ENCODE measurements around the gene NKD2. TPM values are rescaled to one million over a fixed set of nuclear protein-coding genes. Genes with fewer than 3 reads are reported as not detected.
"Not testable (repeated sequence)": the region's sequence is repeated elsewhere in the genome, so short reads cannot be mapped to it uniquely, and the experiment has no call there.

The NKD2 gene
- total RNA-seq, 2 experiments from 2014 or later, result 0.38 TPM

DNA sequence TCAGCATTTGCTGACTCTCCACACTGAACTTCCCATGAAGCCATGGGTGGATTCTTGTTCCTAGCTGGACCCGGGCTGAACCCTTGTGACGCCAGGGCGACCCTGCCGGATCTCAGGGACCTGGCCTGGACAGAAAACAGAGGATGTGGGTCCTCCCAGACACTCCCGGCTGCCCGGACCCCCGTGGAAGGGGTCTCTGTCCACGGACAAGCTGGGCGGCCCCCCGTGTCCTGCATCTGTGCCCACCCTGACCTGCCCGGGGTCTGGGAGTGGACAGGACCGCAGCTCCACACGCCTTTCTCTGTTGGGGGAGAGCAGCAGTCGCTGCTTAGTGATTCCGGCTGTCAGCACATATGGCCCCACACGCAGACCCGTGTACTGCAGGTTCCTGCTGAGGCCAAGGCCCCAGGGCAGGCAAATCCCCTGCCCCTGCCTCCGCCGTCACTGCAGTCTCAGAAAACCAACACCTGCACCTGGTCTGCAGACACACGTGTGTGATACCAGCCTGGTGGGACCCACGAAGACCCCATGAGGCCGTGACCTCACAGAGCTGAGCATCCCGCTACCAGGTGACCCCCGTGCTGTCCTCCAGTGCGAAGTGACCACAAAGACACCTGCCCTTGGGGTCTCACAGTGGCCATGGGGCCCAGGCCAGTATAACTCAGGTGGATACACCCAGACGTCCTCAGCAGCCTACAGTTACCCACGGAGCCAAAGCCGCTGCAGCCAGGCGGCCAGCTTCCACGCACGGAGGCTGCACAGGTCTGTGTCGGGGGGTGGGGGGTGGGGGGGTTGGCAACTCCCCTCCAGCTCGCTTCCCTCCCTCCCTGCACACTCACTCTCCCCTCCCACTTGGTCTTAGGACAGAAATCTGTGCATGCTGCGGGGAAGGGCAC, 50.6 kb downstream of the NKD2 start:
- BruUV-seq (replicated peaks), result no TSS peak
- TF ChIP-seq, protein P1, sequence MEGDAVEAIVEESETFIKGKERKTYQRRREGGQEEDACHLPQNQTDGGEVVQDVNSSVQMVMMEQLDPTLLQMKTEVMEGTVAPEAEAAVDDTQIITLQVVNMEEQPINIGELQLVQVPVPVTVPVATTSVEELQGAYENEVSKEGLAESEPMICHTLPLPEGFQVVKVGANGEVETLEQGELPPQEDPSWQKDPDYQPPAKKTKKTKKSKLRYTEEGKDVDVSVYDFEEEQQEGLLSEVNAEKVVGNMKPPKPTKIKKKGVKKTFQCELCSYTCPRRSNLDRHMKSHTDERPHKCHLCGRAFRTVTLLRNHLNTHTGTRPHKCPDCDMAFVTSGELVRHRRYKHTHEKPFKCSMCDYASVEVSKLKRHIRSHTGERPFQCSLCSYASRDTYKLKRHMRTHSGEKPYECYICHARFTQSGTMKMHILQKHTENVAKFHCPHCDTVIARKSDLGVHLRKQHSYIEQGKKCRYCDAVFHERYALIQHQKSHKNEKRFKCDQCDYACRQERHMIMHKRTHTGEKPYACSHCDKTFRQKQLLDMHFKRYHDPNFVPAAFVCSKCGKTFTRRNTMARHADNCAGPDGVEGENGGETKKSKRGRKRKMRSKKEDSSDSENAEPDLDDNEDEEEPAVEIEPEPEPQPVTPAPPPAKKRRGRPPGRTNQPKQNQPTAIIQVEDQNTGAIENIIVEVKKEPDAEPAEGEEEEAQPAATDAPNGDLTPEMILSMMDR (conservative IDR thresholded peaks at IDR 0.05; ENCODE audit: low read length), result no peak
- TF ChIP-seq EZH2phosphoT487 (IDR thresholded peaks at IDR 0.05; ENCODE audit: borderline replicate concordance, low read depth, low read length), result no peak
- H3K4me1 ChIP-seq (ENCODE audit: insufficient read depth, low read length, poor library complexity, severe bottlenecking), result no peaks in the 10 kb centered on the region
- no peaks in the 10 kb centered on the region for H3K9me3 ChIP-seq (ENCODE audit: low read length)
- no peaks in the 10 kb centered on the region for H3K79me2 ChIP-seq (ENCODE audit: insufficient read depth, low read depth, low read length)
- no peaks in the 10 kb centered on the region for H3K36me3 ChIP-seq (ENCODE audit: insufficient read depth, low read length)
- DNase-seq (ENCODE audit: low spot score), result no peak
- no peak overlapping the region for H3K4me3 ChIP-seq (ENCODE audit: low read depth, low read length, poor library complexity, severe bottlenecking)
- no peak overlapping the region for H2AFZ ChIP-seq (ENCODE audit: low read length)
- no peaks in the 10 kb centered on the region for H4K20me1 ChIP-seq (ENCODE audit: insufficient read depth, low read length)
- ChIA-PET CTCF (ENCODE audit: unreplicated experiment) (no interaction called here), POLR2A (no interaction called here)
- H3K9me2 ChIP-seq (ENCODE audit: insufficient read depth, low read length), result no peaks in the 10 kb centered on the region
- intact Hi-C loops (cut with micrococcal nuclease; ENCODE audit: unreplicated experiment), result no loop called here
- no peak overlapping the region for H3K4me2 ChIP-seq (ENCODE audit: low read length)
- no peak overlapping the region for H3K27ac ChIP-seq (ENCODE audit: low read depth, low read length, poor library complexity, severe bottlenecking)

DNA sequence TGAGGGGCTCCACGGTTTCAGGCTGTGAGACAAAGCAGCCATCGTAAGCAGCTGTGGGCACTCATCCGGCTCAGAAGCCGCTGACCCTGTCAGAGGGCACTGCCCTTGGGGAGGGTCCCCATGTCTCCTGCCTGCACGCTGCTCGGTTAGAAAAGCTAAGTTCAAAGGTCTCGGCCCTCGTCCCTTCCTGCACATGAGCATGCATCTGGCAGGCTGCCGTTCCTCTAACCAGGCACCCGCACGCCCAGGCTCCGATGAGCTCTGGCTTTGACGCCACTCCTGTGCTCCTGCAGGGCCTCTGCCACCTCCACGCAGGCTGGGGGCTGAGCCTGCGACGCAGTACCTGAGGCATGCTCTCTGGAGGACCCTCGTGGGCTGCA, 51.3 kb downstream of the NKD2 start:
- no peak for DNase-seq (ENCODE audit: low spot score)
- intact Hi-C loops (cut with micrococcal nuclease; ENCODE audit: unreplicated experiment), result no loop called here
- TF ChIP-seq, protein P1 (conservative IDR thresholded peaks at IDR 0.05; ENCODE audit: low read length), result no peak
- TF ChIP-seq EZH2phosphoT487 (IDR thresholded peaks at IDR 0.05; ENCODE audit: borderline replicate concordance, low read depth, low read length), result no peak
- no peak overlapping the region for H3K4me2 ChIP-seq (ENCODE audit: low read length)
- H3K9me2 ChIP-seq (ENCODE audit: insufficient read depth, low read length), result no peaks in the 10 kb centered on the region
- no peaks in the 10 kb centered on the region for H4K20me1 ChIP-seq (ENCODE audit: insufficient read depth, low read length)
- H3K27ac ChIP-seq (ENCODE audit: low read depth, low read length, poor library complexity, severe bottlenecking), result no peak overlapping the region
- no peaks in the 10 kb centered on the region for H3K4me1 ChIP-seq (ENCODE audit: insufficient read depth, low read length, poor library complexity, severe bottlenecking)
- no peaks in the 10 kb centered on the region for H3K36me3 ChIP-seq (ENCODE audit: insufficient read depth, low read length)
- CTCF ChIA-PET (ENCODE audit: unreplicated experiment), result no interaction called here
- no peaks in the 10 kb centered on the region for H3K79me2 ChIP-seq (ENCODE audit: insufficient read depth, low read depth, low read length)
- H2AFZ ChIP-seq (ENCODE audit: low read length), result no peak overlapping the region
- H3K4me3 ChIP-seq (ENCODE audit: low read depth, low read length, poor library complexity, severe bottlenecking), result no peak overlapping the region
- H3K9me3 ChIP-seq (ENCODE audit: low read length), result no peaks in the 10 kb centered on the region
- BruUV-seq (replicated peaks), result no TSS peak
- POLR2A ChIA-PET, result no interaction called here

DNA sequence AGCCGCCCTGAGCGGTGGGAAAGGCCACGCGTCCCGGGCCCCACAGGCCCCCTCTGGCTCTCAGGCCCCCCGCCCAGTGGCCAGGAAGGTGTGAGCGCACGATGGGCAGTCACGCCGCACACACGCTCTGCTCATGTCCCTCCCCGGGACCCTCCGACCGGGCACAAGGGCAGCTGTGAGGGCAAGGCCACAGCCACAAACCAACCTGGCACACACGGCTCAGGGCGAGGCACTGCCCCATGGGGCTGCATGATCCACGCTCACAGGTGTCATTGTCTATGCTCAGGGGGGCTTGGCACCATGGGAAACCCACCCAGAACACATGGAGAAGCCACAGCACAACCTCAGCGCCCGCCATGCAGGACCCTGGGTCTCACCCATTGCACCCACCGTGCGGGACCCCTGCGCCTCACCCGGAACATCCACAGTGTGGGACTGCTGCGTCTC, 52.0 kb downstream of the NKD2 start:
- TF ChIP-seq EZH2phosphoT487 (IDR thresholded peaks at IDR 0.05; ENCODE audit: borderline replicate concordance, low read depth, low read length), result no peak
- TF ChIP-seq, protein P1 (conservative IDR thresholded peaks at IDR 0.05; ENCODE audit: low read length), result no peak
- ChIA-PET CTCF (ENCODE audit: unreplicated experiment) (no interaction called here), POLR2A (no interaction called here)
- H3K4me2 ChIP-seq (ENCODE audit: low read length), result no peak overlapping the region
- no peaks in the 10 kb centered on the region for H3K36me3 ChIP-seq (ENCODE audit: insufficient read depth, low read length)
- H3K4me1 ChIP-seq (ENCODE audit: insufficient read depth, low read length, poor library complexity, severe bottlenecking), result no peaks in the 10 kb centered on the region
- H3K4me3 ChIP-seq (ENCODE audit: low read depth, low read length, poor library complexity, severe bottlenecking), result no peak overlapping the region
- H3K27ac ChIP-seq (ENCODE audit: low read depth, low read length, poor library complexity, severe bottlenecking), result no peak overlapping the region
- H4K20me1 ChIP-seq (ENCODE audit: insufficient read depth, low read length), result no peaks in the 10 kb centered on the region
- no peaks in the 10 kb centered on the region for H3K79me2 ChIP-seq (ENCODE audit: insufficient read depth, low read depth, low read length)
- no peaks in the 10 kb centered on the region for H3K9me3 ChIP-seq (ENCODE audit: low read length)
- H2AFZ ChIP-seq (ENCODE audit: low read length), result no peak overlapping the region
- intact Hi-C loops (cut with micrococcal nuclease; ENCODE audit: unreplicated experiment), result no loop called here
- BruUV-seq (replicated peaks), result no TSS peak
- no peaks in the 10 kb centered on the region for H3K9me2 ChIP-seq (ENCODE audit: insufficient read depth, low read length)
- DNase-seq (ENCODE audit: low spot score), result no peak

DNA sequence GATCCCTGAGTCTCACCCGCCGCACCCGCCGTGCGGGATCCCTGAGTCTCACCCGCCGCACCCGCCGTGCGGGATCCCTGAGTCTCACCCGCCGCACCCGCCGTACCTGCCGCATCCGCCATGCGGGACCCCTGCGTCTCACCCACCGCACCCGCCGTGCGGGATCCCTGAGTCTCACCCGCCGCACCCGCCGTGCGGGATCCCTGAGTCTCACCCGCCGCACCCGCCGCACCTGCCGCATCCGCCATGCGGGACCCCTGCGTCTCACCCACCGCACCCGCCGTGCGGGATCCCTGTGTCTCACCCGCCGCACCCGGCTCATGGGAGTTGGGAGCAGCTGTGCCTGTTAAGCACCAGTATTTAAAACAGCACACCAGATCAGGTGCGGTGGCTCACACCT, 52.7 kb downstream of the NKD2 start:
- H3K9me3 ChIP-seq (ENCODE audit: low read length); H3K4me1 ChIP-seq (ENCODE audit: insufficient read depth, low read length, poor library complexity, severe bottlenecking); POLR2A ChIA-PET; DNase-seq (ENCODE audit: low spot score); H4K20me1 ChIP-seq (ENCODE audit: insufficient read depth, low read length); H3K4me3 ChIP-seq (ENCODE audit: low read depth, low read length, poor library complexity, severe bottlenecking); H3K36me3 ChIP-seq (ENCODE audit: insufficient read depth, low read length); CTCF ChIA-PET (ENCODE audit: unreplicated experiment); intact Hi-C loops (cut with micrococcal nuclease; ENCODE audit: unreplicated experiment); H3K79me2 ChIP-seq (ENCODE audit: insufficient read depth, low read depth, low read length); BruUV-seq (replicated peaks); H3K4me2 ChIP-seq (ENCODE audit: low read length); H3K9me2 ChIP-seq (ENCODE audit: insufficient read depth, low read length); H3K27ac ChIP-seq (ENCODE audit: low read depth, low read length, poor library complexity, severe bottlenecking); H2AFZ ChIP-seq (ENCODE audit: low read length): not testable (repeated sequence)

Data from OCI-LY7 (cell line).